Measurements from ENCODE around the gene IGF1R.

Gene IGF1R

DNA sequence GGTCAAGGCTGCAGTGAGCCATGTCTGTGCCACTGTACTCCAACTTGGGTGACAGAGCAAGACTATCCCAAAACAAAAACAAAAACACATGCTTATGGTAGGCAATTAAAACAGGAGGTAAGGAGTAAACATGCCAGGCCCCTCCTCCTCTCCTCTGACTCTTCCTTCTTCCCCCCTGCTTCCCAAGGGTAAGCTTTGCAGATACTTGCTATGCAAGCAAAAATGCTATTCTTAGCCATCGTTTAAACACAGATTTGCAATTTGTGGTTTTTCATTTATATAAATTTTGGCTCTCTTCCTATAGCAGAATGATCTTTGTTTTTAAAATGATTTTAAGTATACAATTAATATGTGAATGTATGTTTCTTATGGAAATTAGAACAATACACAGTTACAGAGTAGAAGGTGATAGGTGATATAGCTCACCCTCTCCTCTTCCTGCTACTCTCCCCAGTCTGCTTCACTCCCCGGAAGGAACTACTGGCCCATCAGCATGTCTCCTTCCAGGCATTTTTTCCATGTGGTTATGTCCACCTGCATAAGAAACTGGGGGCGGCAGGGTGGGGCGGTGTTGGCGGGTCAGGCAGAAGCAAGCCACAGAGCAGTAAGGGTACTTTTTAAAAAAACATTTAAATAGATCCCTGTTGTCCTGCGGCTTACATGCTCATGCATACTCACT lies 42.1 kb downstream of the IGF1R start:
- Mint-ChIP-seq H3K4me1 (ENCODE audit: low read depth) (peaks cover 35% of the 10 kb centered on the region), H3K27ac (no peak overlapping the region), H3K9me3 (no peaks in the 10 kb centered on the region), H3K36me3 (ENCODE audit: low read depth) (no peaks in the 10 kb centered on the region), H3K4me3 (no peak overlapping the region), H3K27me3 (no peaks in the 10 kb centered on the region)
- intact Hi-C loops (cut with micrococcal nuclease), result no loop called here

DNA sequence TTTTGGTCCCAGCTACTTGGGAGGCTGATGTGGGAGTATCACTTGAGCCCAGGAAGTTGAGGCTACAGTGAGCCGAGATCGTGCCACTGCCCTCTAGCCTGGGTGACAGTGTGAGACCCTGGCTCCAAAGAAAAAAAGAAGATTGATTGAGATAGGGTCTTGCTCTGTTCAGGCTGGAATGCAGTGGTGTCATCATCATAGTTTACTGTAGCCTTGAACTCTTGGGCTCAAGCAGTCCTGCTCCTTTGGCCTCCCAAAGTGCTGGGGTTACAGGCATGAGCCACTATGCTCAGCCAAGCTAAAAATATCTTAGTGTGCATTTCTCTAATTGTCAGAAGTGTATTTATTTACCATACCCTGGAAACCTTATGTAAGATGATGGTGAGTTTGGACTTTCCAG lies 43.9 kb downstream of the IGF1R start:
- no peaks in the 10 kb centered on the region for H3K9me3 Mint-ChIP-seq
- no peak overlapping the region for H3K4me3 Mint-ChIP-seq
- intact Hi-C loops (cut with micrococcal nuclease), result no loop called here
- H3K4me1 Mint-ChIP-seq (ENCODE audit: low read depth), result peaks cover 26% of the 10 kb centered on the region
- peaks cover 6% of the 10 kb centered on the region for H3K36me3 Mint-ChIP-seq (ENCODE audit: low read depth)
- no peak overlapping the region for H3K27ac Mint-ChIP-seq
- no peaks in the 10 kb centered on the region for H3K27me3 Mint-ChIP-seq

DNA sequence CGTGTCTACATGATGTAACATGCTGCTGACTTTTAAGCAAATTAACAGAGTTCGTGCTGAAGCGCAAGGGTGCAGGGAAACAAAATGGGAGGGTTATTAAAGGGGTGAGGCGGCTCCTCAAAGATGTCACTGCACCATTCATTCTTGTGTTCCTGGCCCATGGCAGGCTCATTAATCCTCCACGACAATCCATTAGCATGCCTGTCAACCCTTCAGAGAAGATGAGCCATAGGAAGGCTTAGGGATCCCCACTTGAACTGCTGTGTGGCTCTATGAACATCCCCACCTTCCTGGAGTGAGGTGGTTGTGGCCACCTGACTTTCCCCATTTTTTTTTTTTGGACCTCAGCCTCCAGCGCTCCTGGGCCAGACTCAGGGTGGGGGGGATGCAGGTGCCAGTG lies 45.8 kb downstream of the IGF1R start:
- intact Hi-C loops (cut with micrococcal nuclease), result no loop called here
- Mint-ChIP-seq H3K4me1 (ENCODE audit: low read depth) (peaks cover 25% of the 10 kb centered on the region), H3K27ac (no peak overlapping the region), H3K4me3 (no peak overlapping the region), H3K36me3 (ENCODE audit: low read depth) (peaks cover 6% of the 10 kb centered on the region), H3K9me3 (no peaks in the 10 kb centered on the region), H3K27me3 (no peaks in the 10 kb centered on the region)

DNA sequence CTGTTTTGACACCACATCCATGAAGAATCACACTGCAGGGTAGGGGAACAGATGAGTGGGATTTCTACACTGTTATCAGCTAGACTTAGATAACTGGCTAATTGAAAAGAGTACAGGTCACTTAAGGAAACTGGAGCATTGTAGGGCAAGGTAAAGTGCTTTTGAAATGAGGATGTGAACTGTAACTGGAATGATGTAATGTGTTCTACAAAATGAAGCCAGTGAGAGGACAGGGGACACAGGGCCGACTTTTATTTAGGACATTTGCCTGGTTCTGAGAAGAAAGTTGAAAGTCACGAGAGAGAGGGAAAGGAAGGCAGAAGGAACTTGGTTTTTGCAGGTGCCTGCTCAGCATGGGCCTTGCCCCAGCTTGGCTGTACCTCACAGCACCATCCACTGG lies 50.5 kb downstream of the IGF1R start:
- Mint-ChIP-seq H3K27me3 (no peaks in the 10 kb centered on the region), H3K4me1 (ENCODE audit: low read depth) (peaks cover 35% of the 10 kb centered on the region), H3K4me3 (no peak overlapping the region), H3K9me3 (no peaks in the 10 kb centered on the region), H3K36me3 (ENCODE audit: low read depth) (peaks cover 6% of the 10 kb centered on the region), H3K27ac (no peak overlapping the region)
- intact Hi-C loops (cut with micrococcal nuclease), result no loop called here

DNA sequence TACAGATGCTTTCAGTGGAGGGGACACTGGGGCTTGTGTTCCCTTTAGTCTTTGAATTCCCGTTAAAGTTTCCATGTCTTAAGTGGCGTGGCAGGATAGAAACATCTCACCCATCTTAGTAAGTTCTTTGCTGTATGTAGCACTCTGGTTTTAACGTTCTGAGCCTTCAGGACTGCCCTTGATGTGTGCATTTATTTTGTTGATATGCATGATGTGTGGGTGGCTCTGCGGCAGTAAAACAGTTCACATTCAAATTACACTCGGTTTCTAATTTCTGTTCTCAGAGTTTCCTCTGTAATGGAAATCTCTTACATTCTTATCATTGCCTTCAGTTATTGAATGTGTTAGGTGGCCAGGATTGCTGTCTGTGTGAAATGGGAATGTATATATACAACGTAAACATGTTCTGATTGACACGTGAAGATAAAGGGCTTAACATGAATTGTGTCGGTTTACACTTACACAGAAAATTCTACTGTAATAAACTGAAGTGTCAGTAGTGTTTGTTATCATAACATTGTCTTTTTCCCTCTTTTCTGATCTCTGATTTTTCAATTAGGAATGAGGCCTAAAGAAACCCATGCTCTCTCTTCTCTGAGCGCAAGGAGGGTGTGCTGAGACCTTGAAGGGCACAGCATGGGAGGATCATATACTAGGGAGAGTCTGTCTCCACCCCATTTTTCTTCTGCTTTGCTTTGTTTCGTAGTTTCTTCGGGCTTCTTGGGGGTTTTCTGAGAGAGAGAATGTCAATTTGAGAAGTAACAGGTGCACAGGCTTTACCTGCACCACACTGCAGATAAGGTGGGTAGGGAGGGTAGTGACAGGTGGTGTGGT lies 51.5 kb downstream of the IGF1R start:
- intact Hi-C loops (cut with micrococcal nuclease), result no loop called here
- Mint-ChIP-seq H3K4me1 (ENCODE audit: low read depth) (peaks cover 35% of the 10 kb centered on the region), H3K36me3 (ENCODE audit: low read depth) (peaks cover 6% of the 10 kb centered on the region), H3K9me3 (no peaks in the 10 kb centered on the region), H3K4me3 (no peak overlapping the region), H3K27me3 (no peaks in the 10 kb centered on the region), H3K27ac (no peak overlapping the region)

DNA sequence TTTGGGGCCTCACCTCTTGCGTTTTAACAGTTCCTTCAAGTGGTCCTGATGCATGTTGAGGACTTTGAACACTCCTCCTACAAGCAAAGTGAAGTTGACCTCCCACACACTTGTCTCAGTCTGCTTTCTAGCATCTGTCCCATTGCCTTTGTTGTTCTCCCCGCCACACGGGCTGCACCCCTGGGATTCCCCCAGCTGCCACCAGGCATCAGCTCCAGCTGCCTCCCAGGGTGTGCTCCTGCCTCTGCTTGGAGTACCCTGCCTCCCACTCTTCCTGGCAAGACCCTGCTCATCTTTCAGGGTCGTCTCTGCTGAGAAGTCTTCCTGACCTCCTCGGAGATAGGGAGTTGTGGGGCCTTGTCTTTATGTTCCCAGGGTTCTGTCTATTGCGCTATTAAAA lies 52.2 kb downstream of the IGF1R start:
- Mint-ChIP-seq H3K9me3 (no peaks in the 10 kb centered on the region), H3K4me3 (no peak overlapping the region), H3K36me3 (ENCODE audit: low read depth) (peaks cover 6% of the 10 kb centered on the region), H3K27ac (no peak overlapping the region), H3K4me1 (ENCODE audit: low read depth) (peaks cover 35% of the 10 kb centered on the region), H3K27me3 (no peaks in the 10 kb centered on the region)
- intact Hi-C loops (cut with micrococcal nuclease), result no loop called here

DNA sequence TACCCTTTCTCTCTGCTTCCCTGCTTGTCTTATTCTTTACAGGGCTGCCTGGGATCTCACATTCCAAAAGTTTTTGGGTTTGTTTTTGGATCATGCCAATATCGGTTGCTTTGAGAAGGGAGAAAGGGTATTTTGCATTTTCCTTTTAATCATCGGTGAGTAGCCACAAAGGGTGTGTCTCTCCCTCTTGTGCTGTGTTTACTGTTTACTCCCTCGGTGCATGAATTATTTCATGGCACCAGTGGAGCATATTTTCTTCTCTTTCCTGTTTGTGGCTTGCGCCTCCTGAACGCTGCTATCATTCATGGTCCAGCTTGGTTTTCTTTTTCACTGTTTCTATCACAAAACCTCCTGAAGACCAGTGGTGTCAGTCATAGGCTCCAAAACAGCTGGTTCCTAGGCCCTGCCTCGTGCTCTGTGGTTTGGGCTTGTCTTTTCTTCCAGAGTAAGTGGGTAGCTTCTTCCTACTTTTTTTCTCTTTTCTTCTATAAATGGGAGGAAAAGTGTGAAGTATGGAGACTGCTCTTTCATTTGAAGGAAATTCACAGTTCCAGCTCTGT lies 54.9 kb downstream of the IGF1R start:
- Mint-ChIP-seq H3K4me3 (no peak overlapping the region), H3K4me1 (ENCODE audit: low read depth) (peaks cover 28% of the 10 kb centered on the region), H3K36me3 (ENCODE audit: low read depth) (peaks cover 10% of the 10 kb centered on the region), H3K27ac (no peak overlapping the region), H3K27me3 (no peaks in the 10 kb centered on the region), H3K9me3 (no peaks in the 10 kb centered on the region)
- intact Hi-C loops (cut with micrococcal nuclease), result no loop called here

DNA sequence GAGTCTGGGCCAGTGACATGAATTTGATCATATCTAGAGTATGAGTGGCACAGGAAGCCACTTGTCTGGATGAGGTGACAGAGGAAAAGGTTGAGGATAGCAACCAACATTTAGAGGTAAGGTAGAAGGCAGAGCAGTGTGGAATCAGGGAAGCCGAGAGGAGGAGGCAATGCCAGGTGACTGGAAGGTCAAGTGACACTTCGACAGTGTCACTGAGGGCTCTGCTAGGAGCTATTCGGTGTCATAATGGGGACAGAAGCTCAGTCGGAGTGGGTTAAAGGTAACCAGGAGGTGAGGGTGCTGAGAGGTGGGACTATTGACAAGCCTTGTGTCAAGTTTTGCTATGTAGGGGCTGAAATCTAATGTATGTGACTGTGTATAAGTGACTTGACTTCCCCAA lies 56.7 kb downstream of the IGF1R start:
- peaks cover 15% of the 10 kb centered on the region for H3K36me3 Mint-ChIP-seq (ENCODE audit: low read depth)
- no peak overlapping the region for H3K27ac Mint-ChIP-seq
- peaks cover 24% of the 10 kb centered on the region for H3K4me1 Mint-ChIP-seq (ENCODE audit: low read depth)
- H3K27me3 Mint-ChIP-seq, result no peaks in the 10 kb centered on the region
- H3K9me3 Mint-ChIP-seq, result no peaks in the 10 kb centered on the region
- no peak overlapping the region for H3K4me3 Mint-ChIP-seq
- intact Hi-C loops (cut with micrococcal nuclease), result no loop called here

DNA sequence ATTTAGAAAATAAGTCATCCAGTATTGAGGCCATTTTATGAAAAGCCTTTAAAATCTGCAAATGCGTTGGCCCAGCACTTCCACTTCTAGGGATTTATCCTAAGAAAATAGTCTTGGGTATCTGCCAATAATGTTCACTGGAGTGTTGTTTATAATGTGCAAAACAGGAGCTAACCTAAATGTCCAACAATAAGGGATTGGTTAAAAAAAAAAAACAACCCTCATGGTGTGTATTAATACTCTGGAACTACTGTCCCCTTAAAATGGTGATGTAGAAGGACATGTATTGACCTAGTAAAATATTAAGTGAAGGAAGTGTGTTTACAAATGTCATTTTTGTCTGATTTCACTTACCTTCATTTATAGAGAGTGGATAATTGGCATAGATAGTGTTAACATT lies 58.0 kb downstream of the IGF1R start:
- Mint-ChIP-seq H3K4me1 (ENCODE audit: low read depth) (peaks cover 19% of the 10 kb centered on the region), H3K4me3 (no peak overlapping the region), H3K9me3 (peaks cover 5% of the 10 kb centered on the region), H3K27me3 (no peaks in the 10 kb centered on the region), H3K27ac (no peak overlapping the region), H3K36me3 (ENCODE audit: low read depth) (peaks cover 23% of the 10 kb centered on the region)
- intact Hi-C loops (cut with micrococcal nuclease), result no loop called here

DNA sequence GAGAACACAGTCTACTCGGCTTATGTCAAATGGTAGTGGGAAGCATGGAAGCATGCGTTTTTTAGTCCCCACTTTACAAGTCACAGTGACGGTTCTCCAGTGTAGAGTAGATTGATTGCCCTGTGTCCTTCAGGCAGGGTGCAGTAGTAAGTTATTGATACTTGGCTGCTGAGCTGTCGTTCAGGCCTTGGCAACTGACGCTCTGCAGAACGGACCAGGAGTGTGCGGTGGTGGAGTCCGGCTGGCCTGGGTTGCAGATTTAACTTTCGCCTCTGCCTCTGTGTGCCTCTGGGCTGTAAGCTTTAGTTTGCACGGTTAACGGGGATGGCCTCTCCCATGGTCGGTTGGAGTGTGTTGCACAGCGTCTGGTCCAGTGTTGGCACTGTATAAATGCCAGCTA lies 58.6 kb downstream of the IGF1R start:
- peaks cover 19% of the 10 kb centered on the region for H3K4me1 Mint-ChIP-seq (ENCODE audit: low read depth)
- intact Hi-C loops (cut with micrococcal nuclease), result no loop called here
- H3K36me3 Mint-ChIP-seq (ENCODE audit: low read depth), result peaks cover 29% of the 10 kb centered on the region
- no peak overlapping the region for H3K4me3 Mint-ChIP-seq
- no peaks in the 10 kb centered on the region for H3K27me3 Mint-ChIP-seq
- peaks cover 11% of the 10 kb centered on the region for H3K9me3 Mint-ChIP-seq
- H3K27ac Mint-ChIP-seq, result no peak overlapping the region

DNA sequence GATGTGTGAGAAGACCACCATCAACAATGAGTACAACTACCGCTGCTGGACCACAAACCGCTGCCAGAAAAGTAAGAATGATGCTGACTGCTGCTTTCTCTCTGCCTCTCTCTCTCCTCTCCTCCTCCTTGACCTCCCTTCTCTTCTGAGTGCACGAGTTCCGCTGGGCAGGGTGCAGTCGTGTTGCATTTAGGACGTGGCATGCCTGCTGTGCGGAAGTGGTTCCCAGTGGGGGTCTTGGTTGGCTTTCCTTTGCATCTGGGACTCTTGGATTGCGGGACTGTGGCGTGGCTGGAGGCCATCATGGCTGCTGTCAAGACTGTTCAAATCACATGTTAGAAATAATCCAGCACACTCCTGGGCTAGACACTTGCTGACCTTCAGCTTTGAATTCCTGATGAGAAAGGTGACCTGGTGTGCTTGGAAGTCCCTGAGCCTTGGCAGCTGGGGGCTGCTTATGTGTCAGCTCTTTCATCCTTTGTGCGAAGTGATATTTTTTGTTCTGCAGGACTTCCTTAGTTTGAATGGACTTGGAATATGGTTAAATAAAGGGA lies 59.8 kb downstream of the IGF1R start:
- H3K4me3 Mint-ChIP-seq, result no peak overlapping the region
- peaks cover 34% of the 10 kb centered on the region for H3K36me3 Mint-ChIP-seq (ENCODE audit: low read depth)
- H3K9me3 Mint-ChIP-seq, result peaks cover 16% of the 10 kb centered on the region
- H3K27ac Mint-ChIP-seq, result no peak overlapping the region
- H3K4me1 Mint-ChIP-seq (ENCODE audit: low read depth), result peaks cover 12% of the 10 kb centered on the region
- intact Hi-C loops (cut with micrococcal nuclease), result no loop called here
- H3K27me3 Mint-ChIP-seq, result no peaks in the 10 kb centered on the region

DNA sequence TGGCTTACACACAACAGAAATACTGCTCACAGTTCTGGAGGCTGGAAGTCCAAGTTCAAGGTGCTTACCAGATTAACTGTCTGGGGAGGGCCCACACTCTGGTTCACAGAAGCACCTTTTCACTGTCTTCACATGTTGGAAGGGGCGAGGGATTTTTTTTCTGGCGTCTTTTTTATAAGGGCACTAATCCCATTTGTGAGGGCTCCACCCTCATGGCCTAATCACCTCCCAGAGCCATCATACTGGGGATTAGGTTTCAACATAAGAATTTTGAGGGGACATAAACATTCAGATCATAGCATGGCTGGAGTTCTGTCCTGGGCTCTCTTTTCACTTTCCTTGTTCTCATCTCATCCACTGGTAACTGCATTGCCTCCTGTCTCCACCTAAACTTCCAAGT lies 63.5 kb downstream of the IGF1R start:
- Mint-ChIP-seq H3K4me1 (ENCODE audit: low read depth) (peaks cover 26% of the 10 kb centered on the region), H3K36me3 (ENCODE audit: low read depth) (peaks cover 34% of the 10 kb centered on the region), H3K9me3 (peaks cover 16% of the 10 kb centered on the region), H3K27ac (no peak overlapping the region), H3K4me3 (no peak overlapping the region), H3K27me3 (no peaks in the 10 kb centered on the region)
- intact Hi-C loops (cut with micrococcal nuclease), result no loop called here

DNA sequence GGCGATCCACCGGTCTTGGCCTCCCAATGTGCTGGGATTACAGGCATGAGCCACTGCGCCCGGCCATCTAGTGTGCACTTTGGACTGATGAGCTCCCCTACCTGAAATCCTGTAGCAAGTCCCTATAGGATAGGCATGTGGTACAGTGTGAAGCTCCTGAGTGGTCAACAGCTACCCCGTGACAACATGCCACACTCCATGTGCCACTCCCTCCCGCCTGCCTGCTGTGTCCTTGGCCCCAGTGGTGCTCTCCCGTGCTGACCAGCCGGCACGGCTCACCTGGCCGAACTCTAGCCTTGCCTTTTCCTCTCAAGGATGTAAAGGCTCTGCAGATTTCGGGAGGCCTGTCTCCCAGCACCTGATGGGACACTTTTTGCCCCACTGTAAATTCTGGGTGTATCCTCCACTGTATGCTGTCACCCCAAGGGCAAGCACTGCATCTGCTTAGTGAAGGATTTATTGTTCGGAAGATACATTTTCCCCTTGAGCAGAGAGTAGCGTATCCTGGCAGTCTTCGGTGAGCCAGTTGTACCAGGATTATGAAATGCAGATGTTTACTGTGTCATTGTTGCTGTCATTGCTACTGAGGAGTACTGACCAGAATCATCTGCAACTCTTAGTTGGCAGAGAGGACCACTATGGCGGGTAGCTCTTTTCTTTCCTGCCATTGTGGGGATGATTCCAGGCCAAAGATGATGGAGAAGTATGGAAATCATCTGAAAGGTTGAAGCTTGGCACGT lies 64.7 kb downstream of the IGF1R start:
- no peak overlapping the region for H3K4me3 Mint-ChIP-seq
- peaks cover 26% of the 10 kb centered on the region for H3K36me3 Mint-ChIP-seq (ENCODE audit: low read depth)
- intact Hi-C loops (cut with micrococcal nuclease), result no loop called here
- peaks cover 16% of the 10 kb centered on the region for H3K9me3 Mint-ChIP-seq
- H3K4me1 Mint-ChIP-seq (ENCODE audit: low read depth), result peaks cover 31% of the 10 kb centered on the region
- H3K27ac Mint-ChIP-seq, result no peak overlapping the region
- H3K27me3 Mint-ChIP-seq, result no peaks in the 10 kb centered on the region

DNA sequence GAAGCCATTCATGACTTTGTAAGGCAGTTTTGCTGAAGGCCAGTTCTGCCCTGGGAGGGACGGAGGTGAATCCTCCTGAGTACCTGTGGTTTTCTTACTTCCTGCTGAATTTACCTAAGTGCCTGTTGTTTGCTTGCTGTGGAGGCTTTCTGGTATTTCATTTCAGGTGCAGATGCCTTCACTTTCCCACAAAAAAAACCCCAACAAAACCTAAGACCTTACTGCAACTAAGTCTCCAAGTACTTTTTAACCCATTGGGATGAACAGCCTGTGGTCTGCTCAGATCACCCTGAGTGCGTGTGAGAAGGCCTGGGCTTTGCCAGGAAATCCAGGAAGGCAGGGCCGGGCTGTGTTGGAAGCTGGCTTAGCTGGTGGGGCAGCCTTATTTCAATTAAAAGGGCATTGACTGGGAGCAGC lies 65.3 kb downstream of the IGF1R start:
- Mint-ChIP-seq H3K27me3 (no peaks in the 10 kb centered on the region), H3K36me3 (ENCODE audit: low read depth) (peaks cover 20% of the 10 kb centered on the region), H3K4me3 (no peak overlapping the region), H3K27ac (no peak overlapping the region), H3K9me3 (peaks cover 16% of the 10 kb centered on the region), H3K4me1 (ENCODE audit: low read depth) (peaks cover 37% of the 10 kb centered on the region)
- intact Hi-C loops (cut with micrococcal nuclease), result no loop called here
